GM06990 (cell line): Measurements from ENCODE around the gene ICE2.
A peak's percentile ranks its signal among the peaks of the same experiment; 100 is the strongest.

Experiments
- DNase-seq: peaks from one replicate; pipeline ENCODE4 v3.0.0-alpha.2; 2011; ENCODE audit not compliant: insufficient read length; ENCODE audit errors: extremely low read depth
- H3K27me3 ChIP-seq: replicated peaks from 2 replicates; pipeline ENCODE4 v1.6.0; 2011; ENCODE audit warnings: low read length; ENCODE audit not compliant: control insufficient read depth, insufficient read depth
- H3K36me3 ChIP-seq: 2 replicates; pipeline ENCODE4 v1.5.1; 2011; ENCODE audit warnings: low read length; ENCODE audit not compliant: control insufficient read depth, insufficient read depth
- H3K4me3 ChIP-seq: replicated peaks from 2 replicates; pipeline ENCODE4 v1.5.1; 2011; ENCODE audit warnings: low read depth, mild to moderate bottlenecking, control low read depth, low read length
- TF ChIP-seq, protein P1 (sequence below): IDR thresholded peaks from 2 replicates; pipeline ENCODE4 v1.5.1; 2011; ENCODE audit warnings: low read length, control low read depth, mild to moderate bottlenecking, inconsistent platforms; ENCODE audit not compliant: insufficient read depth, poor library complexity, severe bottlenecking

ICE2 gene

GRCh38 chr15:60458721-60459120 is 20.2 kb downstream of the ICE2 start:
- H3K36me3 ChIP-seq, result no peaks in the 10 kb centered on the region; the same call in 1 of the 2 replicates
- no peak for DNase-seq
- H3K27me3 ChIP-seq, result no peaks in the 10 kb centered on the region
- H3K4me3 ChIP-seq, result no peak overlapping the region
- TF ChIP-seq, protein P1, sequence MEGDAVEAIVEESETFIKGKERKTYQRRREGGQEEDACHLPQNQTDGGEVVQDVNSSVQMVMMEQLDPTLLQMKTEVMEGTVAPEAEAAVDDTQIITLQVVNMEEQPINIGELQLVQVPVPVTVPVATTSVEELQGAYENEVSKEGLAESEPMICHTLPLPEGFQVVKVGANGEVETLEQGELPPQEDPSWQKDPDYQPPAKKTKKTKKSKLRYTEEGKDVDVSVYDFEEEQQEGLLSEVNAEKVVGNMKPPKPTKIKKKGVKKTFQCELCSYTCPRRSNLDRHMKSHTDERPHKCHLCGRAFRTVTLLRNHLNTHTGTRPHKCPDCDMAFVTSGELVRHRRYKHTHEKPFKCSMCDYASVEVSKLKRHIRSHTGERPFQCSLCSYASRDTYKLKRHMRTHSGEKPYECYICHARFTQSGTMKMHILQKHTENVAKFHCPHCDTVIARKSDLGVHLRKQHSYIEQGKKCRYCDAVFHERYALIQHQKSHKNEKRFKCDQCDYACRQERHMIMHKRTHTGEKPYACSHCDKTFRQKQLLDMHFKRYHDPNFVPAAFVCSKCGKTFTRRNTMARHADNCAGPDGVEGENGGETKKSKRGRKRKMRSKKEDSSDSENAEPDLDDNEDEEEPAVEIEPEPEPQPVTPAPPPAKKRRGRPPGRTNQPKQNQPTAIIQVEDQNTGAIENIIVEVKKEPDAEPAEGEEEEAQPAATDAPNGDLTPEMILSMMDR, result no peak

DNA sequence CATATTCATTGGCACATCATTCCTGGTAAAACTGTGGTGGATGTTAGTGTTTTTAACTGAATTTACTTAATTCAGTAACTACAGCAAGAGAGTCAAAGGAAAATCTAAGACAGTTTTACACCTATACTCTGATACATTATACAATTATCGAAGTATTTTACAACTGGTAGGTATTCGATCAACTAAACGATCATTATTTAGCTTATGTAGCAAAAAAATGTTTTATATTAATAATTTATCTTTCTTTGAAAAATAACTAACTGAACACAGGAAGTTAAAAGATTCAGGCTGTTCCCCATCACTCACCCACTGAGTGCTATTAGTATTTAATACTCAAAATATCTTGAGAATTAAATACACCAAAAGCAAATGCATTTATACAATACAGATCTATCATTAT is 21.0 kb downstream of the ICE2 start:
- TF ChIP-seq, protein P1, result no peak
- no peak for DNase-seq
- no peaks in the 10 kb centered on the region for H3K36me3 ChIP-seq
- H3K27me3 ChIP-seq, result no peaks in the 10 kb centered on the region
- no peak overlapping the region for H3K4me3 ChIP-seq

DNA sequence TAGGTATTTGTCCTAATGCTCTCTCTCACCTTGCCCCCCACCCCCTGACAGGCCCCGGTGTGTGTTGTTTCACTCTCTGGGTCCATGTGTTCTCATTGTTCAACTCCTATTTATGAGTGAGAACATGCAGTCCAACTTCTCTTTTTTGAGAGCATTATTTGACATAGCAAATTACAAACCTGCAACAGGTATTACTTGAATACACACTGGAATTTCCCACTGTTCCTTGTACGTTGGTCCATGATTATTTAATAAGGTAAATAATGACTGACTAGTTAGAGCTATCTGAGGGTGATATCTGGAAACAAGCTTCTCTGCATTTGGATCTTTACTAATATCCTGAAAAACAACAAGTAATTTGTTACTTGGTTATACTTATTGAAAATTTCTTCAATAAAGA is 24.1 kb downstream of the ICE2 start:
- Histone ChIP-seq H3K4me3 (no peak overlapping the region), H3K36me3 (peaks cover 3% of the 10 kb centered on the region), H3K27me3 (no peaks in the 10 kb centered on the region)
- DNase-seq, result no peak
- TF ChIP-seq, protein P1, result no peak

DNA sequence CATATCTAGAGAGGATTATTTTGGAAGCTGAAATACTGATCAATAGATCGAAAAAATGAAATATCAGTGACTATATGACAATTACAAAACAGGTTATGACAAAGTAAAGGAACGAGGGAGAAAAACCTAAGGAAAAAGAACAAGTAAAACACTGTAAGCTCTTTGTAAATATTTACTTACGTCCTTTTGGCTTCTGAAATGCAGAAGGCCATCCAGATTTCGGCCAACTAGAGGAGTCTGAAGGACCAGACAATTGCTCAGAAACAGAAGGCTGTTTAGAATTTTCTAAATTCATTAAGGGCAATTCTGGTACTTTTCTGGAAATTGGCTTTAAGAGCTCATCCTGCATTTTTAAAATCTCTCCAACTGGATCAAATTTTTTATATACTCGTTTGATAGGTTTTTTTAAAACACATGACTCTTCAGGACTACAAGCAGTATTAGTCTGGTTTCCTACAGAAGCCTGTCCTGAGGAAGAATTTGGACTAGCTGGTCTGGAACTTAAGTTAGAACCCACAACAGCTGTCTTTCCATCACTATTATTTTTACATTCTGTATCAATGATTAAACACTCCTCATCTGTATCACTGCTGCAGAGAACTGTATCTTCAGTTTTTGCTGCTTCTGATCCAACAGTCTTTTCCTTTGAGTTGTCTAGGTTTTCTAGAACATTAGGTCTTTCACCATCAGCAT is 30.1 kb downstream of the ICE2 start:
- Histone ChIP-seq H3K4me3 (no peak overlapping the region), H3K27me3 (no peaks in the 10 kb centered on the region), H3K36me3 (peaks cover 3% of the 10 kb centered on the region)
- DNase-seq, result no peak
- TF ChIP-seq, protein P1, result no peak

- no peak for DNase-seq
- TF ChIP-seq, protein P1, result peak; percentile 18
- H3K4me3 ChIP-seq, result no peak overlapping the region
- no peaks in the 10 kb centered on the region; the same call in 1 of the 2 replicates for H3K36me3 ChIP-seq
- H3K27me3 ChIP-seq, result no peaks in the 10 kb centered on the region
Observed at GRCh38 chr15:60444289-60444912, 34.5 kb downstream of the ICE2 start.

DNA sequence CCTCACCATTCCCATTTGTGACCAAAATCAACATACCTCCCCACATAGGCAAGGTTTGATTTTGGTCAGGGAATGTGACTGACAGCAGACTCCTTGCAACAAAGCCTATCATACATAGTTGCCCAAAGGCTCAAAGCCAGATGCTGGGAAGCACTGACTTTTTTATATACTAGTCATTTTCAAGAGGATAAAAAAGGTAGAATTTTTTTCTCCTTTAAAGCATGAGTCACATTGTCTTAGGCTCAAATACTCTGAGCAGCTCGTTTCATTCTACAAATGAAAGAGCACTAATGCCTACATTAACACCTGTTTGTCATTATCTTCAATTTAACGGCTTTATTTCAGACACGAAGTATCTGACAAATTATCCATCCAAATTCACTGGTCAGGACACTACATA is 36.2 kb downstream of the ICE2 start:
- TF ChIP-seq, protein P1, result no peak
- Histone ChIP-seq H3K4me3 (no peak overlapping the region), H3K27me3 (no peaks in the 10 kb centered on the region), H3K36me3 (no peaks in the 10 kb centered on the region; the same call in 1 of the 2 replicates)
- no peak for DNase-seq
